ENCODE data around the gene FGFRL1. TPM values are rescaled to one million over a fixed set of nuclear protein-coding genes. Genes with fewer than 3 reads are reported as not detected.
"Not testable (repeated sequence)": the region's sequence is repeated elsewhere in the genome, so short reads cannot be mapped to it uniquely, and the experiment has no call there.

The FGFRL1 gene
- total and polyA plus RNA-seq, 2 experiments from 2014 or later = 22.9 to 40.7 TPM

DNA sequence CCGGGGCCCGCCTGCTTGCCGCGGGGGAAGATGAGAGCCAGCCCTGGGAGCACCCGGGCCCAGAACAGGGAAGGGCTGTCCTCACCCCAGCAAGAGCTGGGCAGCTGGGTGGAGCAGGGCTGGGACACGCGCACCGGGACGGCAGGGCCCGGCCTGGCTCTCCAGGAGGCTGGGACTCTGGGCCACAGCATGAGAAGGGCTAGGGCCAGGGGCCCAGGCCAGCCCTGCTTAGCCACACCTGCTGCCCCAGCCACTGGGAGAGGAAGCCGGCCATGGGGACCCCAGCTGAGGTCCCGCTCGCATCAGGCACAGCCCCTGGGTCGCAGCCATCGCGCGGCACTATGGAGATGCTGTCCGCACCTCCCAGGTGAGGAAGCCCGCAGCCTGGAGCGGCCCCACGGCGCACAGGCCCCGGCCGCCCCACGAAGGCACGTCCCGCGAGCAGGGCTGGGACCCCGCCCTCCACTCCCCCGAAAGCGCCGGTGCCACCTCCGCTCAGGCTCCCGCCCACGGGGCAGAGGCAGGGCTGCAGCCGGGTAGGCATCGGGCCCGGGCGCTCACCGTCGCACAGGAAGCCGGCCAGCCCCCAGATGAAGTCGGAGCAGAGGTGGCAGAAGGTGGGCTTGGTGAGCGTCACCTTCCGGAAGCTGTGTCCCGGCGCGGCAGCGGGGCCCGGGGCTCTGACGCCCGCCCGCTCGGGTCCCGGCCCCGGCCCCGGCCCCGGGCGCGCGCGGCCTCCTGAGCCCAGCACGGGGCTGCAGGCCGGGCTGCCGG lies 38.6 kb upstream of the FGFRL1 start:
- Histone ChIP-seq H3K9me3 (ENCODE audit: low read depth) (no peaks in the 10 kb centered on the region), H3K4me1 (ENCODE audit: low read depth) (no peaks in the 10 kb centered on the region), H3K27me3 (peaks cover 32% of the 10 kb centered on the region), H3K36me3 (no peaks in the 10 kb centered on the region), H3K27ac (no peak overlapping the region), H3K4me3 (peak overlapping the region; percentile 73)
- TF ChIP-seq, protein P1, sequence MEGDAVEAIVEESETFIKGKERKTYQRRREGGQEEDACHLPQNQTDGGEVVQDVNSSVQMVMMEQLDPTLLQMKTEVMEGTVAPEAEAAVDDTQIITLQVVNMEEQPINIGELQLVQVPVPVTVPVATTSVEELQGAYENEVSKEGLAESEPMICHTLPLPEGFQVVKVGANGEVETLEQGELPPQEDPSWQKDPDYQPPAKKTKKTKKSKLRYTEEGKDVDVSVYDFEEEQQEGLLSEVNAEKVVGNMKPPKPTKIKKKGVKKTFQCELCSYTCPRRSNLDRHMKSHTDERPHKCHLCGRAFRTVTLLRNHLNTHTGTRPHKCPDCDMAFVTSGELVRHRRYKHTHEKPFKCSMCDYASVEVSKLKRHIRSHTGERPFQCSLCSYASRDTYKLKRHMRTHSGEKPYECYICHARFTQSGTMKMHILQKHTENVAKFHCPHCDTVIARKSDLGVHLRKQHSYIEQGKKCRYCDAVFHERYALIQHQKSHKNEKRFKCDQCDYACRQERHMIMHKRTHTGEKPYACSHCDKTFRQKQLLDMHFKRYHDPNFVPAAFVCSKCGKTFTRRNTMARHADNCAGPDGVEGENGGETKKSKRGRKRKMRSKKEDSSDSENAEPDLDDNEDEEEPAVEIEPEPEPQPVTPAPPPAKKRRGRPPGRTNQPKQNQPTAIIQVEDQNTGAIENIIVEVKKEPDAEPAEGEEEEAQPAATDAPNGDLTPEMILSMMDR (IDR thresholded peaks at IDR 0.05; ENCODE audit: low read depth, low read length) = no peak
- DNase-seq (ENCODE audit: low read depth in 1 of 2, low spot score in 1 of 2) = peak in 1 of 2 donors; percentile 19

DNA sequence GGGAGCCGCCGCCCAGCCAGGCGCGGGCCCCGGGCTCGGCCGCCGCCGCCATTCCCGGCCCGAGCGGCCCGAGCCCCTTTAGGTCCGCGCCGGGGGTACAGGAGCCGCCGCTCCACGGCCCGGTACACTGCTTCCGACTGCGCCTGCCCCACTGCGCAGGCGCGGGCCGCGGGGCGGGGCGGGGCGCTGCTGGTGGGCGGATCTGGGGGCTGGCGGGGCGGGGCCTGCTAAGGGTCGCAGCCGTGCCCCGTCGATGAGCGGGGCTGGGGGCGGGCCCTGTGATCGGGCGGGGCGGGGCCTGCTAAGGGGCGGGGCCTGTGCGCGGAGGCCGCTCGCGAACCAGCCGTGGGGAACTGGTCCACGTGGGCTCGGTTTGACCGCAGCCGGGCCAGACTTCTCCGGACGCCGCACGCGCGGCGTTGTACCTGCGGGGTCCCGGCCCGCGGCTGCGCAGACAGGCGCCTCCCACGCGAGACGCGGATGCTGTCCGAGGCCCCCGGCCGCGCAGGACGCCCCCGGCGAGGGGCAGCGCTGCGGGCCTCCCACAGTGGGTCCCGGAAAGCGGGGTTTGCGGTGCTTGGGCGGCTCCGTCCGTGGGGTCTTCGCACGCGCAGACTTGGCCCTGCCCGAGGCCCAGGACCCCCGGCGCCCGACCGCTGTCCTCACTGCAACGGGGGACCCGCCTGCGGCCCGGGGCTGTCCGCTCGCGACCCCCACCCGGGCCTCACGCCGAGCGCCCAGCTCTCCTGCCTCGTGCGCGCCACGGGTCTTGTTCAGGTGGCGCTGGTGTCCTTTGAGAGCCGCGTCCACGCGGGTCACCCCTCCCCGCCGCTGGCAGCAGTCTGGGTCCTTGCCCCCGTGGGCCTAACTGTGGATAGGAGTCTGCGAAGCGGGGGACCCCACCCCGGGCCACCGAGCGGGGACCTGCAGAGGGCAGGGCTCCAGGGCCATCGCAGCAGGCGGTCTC lies 37.7 kb upstream of the FGFRL1 start, which contains the start of gene DGKQ:
DGKQ (minus strand) TSS at position 139 of the 967 bp plus-strand sequence; CDS start at position 52, 87 bp downstream.
- H3K27ac ChIP-seq = no peak within 1 kb of the TSS
- H3K4me3 ChIP-seq = peak within 1 kb of the TSS; percentile 73
- no peaks in the 10 kb centered on the region for H3K9me3 ChIP-seq (ENCODE audit: low read depth)
- no peaks in the 10 kb centered on the region for H3K4me1 ChIP-seq (ENCODE audit: low read depth)
- TF ChIP-seq, protein P1 (IDR thresholded peaks at IDR 0.05; ENCODE audit: low read depth, low read length) = no peak
- peak; percentile 90 to 91 for DNase-seq (ENCODE audit: low read depth in 1 of 2, low spot score in 1 of 2)
- H3K36me3 ChIP-seq = no peaks in the 10 kb centered on the region
- H3K27me3 ChIP-seq = peaks cover 24% of the 10 kb centered on the region

DNA sequence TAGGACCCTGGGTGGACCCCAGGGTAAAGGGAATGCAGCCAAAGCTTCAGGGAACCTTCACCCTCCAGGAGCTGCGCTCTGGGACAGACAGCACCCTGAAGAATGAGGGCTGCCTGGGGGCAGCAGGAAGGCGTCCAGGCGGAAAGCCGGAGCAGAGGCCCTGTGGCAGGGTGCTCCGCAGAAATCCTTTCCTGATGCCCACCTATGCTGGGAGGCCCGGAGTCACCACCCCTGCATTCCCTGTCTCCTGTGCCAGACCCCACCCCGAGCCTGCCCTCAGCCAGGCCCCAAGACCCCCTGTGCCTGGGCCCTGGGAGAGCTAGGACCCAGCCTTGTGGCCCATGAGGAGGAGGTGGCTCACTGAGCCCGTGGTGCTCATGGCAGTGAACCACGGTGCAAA lies 36.8 kb upstream of the FGFRL1 start:
- H3K36me3 ChIP-seq = no peaks in the 10 kb centered on the region
- no peak for DNase-seq (ENCODE audit: low read depth in 1 of 2, low spot score in 1 of 2)
- H3K4me1 ChIP-seq (ENCODE audit: low read depth) = no peaks in the 10 kb centered on the region
- H3K27me3 ChIP-seq = peaks cover 18% of the 10 kb centered on the region
- no peak overlapping the region for H3K27ac ChIP-seq
- no peak overlapping the region for H3K4me3 ChIP-seq
- TF ChIP-seq, protein P1 (IDR thresholded peaks at IDR 0.05; ENCODE audit: low read depth, low read length) = no peak
- no peaks in the 10 kb centered on the region for H3K9me3 ChIP-seq (ENCODE audit: low read depth)

DNA sequence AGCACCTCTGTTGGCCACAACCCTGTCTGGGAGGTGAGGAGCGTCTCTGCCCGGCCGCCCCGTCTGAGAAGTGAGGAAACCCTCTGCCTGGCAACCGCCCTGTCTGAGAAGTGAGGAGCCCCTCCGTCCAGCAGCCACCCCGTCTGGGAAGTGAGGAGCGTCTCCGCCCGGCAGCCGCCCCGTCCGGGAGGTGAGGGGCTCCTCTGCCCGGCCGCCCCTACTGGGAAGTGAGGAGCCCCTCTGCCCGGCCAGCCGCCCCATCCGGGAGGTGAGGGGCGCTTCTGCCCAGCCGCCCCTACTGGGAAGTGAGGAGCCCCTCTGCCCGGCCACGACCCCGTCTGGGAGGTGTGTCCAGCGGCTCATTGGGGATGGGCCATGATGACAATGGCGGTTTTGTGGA lies 35.4 kb upstream of the FGFRL1 start:
- not testable (repeated sequence) for H3K9me3 ChIP-seq (ENCODE audit: low read depth); H3K36me3 ChIP-seq; DNase-seq (ENCODE audit: low read depth in 1 of 2, low spot score in 1 of 2); H3K4me1 ChIP-seq (ENCODE audit: low read depth); H3K27ac ChIP-seq; H3K4me3 ChIP-seq
- H3K27me3 ChIP-seq = peaks cover 13% of the 10 kb centered on the region

DNA sequence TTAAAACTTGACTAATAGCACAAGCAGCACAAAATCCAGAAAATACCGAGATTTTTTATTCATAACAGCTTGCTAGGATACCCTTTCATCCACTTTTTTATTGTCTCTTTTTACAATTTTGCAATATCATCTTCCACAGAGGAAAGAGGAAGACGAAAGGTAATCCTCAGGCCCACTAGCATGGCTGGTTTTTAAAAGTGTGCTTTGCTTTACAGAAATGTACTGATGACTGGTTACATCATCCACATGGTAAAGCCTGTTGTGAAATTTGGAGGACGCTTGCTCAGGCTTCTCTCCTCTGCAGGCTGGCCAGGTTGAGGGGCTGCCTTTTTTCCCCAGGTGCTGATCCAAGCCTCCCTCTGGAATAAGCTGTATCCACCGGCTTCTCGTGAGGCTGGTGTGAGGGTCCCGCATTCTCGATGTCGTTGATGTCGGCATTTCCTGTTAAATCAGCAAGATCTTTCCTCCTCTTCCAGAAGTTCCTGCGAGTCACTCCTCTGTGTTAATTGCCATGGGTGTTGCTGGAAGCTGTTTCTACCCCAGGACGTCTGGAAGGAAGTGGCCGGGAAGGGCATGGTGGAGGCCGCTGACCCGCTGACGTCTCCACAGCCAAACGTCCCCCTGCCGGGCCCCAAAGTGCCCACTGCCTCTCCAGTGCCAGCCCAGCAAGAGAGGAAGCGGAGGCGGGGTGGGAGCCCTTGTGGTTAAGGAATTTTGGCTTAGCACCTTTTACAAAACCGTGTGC lies 32.3 kb upstream of the FGFRL1 start:
- H3K9me3 ChIP-seq (ENCODE audit: low read depth) = no peaks in the 10 kb centered on the region
- H3K4me3 ChIP-seq = no peak overlapping the region
- H3K27ac ChIP-seq = no peak overlapping the region
- H3K4me1 ChIP-seq (ENCODE audit: low read depth) = no peaks in the 10 kb centered on the region
- no peaks in the 10 kb centered on the region for H3K27me3 ChIP-seq
- TF ChIP-seq, protein P1 (IDR thresholded peaks at IDR 0.05; ENCODE audit: low read depth, low read length) = no peak
- peak in 1 of 2 donors; percentile 74 for DNase-seq (ENCODE audit: low read depth in 1 of 2, low spot score in 1 of 2)
- H3K36me3 ChIP-seq = no peaks in the 10 kb centered on the region
